Cardiac muscle cell (in vitro differentiated cells and primary cell): ENCODE data around the gene SPATA21. TPM values are rescaled to one million over a fixed set of nuclear protein-coding genes. Genes with fewer than 3 reads are reported as not detected.
"Not testable (repeated sequence)": the region's sequence is repeated elsewhere in the genome, so short reads cannot be mapped to it uniquely, and the experiment has no call there.

Experiments used
- DNase-seq, 2 donors: peaks; one replicate each; pipeline versions ENCODE4 v3.0.0 to v3.0.0-alpha.2; 2010 to 2017; ENCODE audit warnings: low read depth in 1 of 2, low spot score in 1 of 2
- H3K27ac ChIP-seq: fragments of 200-600 bp; sonication (generic); 2 replicates; pipeline ENCODE4 v1.5.1; 2016
- H3K27me3 ChIP-seq: fragments of 200-600 bp; sonication (generic); 2 replicates; pipeline ENCODE4 v1.6.0; 2016; ENCODE audit warnings: control low read depth
- H3K36me3 ChIP-seq: fragments of 200-600 bp; sonication (generic); 2 replicates; pipeline ENCODE4 v1.5.1; 2016; ENCODE audit warnings: control low read depth
- H3K4me1 ChIP-seq: fragments of 200-600 bp; sonication (generic); 2 replicates; pipeline ENCODE4 v1.8.1; 2017; ENCODE audit warnings: low read depth, mild to moderate bottlenecking, mixed run types
- H3K4me3 ChIP-seq: fragments of 200-600 bp; sonication (generic); 2 replicates; pipeline ENCODE4 v1.5.1; 2016; ENCODE audit warnings: mild to moderate bottlenecking
- H3K9me3 ChIP-seq: fragments of 200-600 bp; sonication (generic); 2 replicates; pipeline ENCODE4 v1.5.1; 2017; ENCODE audit warnings: low read depth, mild to moderate bottlenecking, control low read depth
- CTCF ChIP-seq: IDR thresholded peaks from 2 replicates; pipeline ENCODE4 v1.5.1; 2012; ENCODE audit warnings: low read depth, mild to moderate bottlenecking, low read length
- polyA plus RNA-seq: library from polyadenylated mRNA; unstranded; fragments of >200 nt; fragmentation: Nextera tagmentation; extraction: Ambion mirVana; gene quantifications from 2 replicates; pipeline ENCODE4 v1.2.1, GENCODE V29; 2016
- total RNA-seq: library from RNA; depleted of rRNA; stranded (reverse); fragments of >200 nt; gene quantifications from 2 replicates; pipeline ENCODE4 v1.2.3, GENCODE V29; 2016

Gene SPATA21
- total and polyA plus RNA-seq, 2 experiments from 2014 or later, result 0.18 TPM; not detected in 1

DNA sequence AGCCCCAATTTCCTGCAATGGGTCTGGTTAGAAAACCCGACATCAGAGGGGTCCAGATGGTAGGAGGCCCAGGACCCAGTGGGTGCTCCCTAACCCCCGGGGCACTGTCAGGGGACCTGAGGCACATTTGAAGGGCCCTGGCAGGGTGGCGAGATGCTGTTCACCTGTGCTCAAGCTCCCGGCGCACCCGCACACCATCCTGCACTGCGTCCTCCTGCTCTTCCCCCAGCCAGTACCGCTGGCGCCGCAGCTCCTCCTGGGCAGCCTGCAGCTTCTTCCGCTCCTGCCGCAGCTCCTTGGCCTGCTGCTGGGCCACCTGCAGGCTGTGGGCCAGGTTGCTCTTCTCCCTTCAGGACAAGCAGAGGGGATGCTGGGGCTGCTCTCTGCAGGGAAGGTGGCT is 40.9 kb upstream of the SPATA21 start:
- Histone ChIP-seq H3K4me1 (no peaks in the 10 kb centered on the region), H3K27me3 (no peaks in the 10 kb centered on the region), H3K9me3 (no peaks in the 10 kb centered on the region), H3K4me3 (no peak overlapping the region), H3K27ac (no peak overlapping the region), H3K36me3 (peaks cover 25% of the 10 kb centered on the region)
- DNase-seq, result no peak
- no peak for TF ChIP-seq CTCF

DNA sequence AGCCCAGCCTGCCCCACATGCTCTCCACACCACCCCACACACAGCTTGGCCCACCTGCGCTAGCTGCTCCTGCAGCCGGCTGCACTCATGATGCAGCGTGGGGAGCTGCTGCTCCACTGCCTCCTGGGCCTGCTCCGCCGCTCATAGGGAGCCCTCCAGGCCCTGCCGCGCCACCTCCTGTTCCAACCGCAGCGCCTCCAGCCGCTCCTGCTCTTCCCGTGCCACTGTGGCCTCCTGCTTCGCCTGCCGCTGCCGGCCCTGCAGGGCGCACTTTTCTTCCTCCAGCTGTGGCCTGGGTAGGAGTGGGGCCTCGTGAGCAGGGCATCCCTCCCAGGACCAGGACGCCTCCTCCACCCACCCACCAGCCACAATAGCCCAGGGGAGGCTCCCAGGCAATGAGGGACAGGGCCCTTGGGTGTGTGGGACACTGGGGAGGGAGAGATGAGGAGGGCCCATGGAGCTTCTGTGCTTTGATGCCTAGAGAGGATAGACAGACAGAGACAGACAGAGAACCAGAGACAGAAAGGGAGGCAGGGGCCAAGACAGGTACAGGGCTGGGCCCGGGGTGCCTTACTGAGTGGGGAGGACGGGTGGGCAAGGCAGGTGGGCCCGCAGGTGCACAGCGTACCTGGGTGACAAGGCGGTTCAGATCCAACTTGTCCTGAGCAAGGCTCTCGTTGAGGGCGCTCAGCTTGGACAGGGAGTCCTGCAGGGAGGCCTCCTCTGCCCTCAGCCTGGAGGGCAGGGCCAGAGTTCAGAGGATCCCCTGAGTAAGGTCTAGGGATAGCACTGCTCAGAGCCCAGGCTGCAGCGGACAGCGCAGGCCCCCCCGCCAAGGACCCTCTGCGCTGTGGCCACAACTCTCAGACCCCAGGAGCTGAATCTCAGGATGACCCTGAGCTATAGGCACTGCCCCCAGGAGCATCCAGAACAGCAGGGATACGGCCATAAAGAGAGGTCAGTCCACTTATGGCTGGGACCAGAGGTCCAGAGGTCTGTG is 38.8 kb upstream of the SPATA21 start:
- H3K36me3 ChIP-seq, result peaks cover 31% of the 10 kb centered on the region
- not testable (repeated sequence) for H3K4me1 ChIP-seq, DNase-seq, H3K4me3 ChIP-seq, H3K27me3 ChIP-seq, H3K9me3 ChIP-seq, H3K27ac ChIP-seq

GRCh38 chr1:16474891-16475290 is 37.7 kb upstream of the SPATA21 start:
- H3K27ac ChIP-seq, H3K27me3 ChIP-seq, H3K4me1 ChIP-seq, H3K9me3 ChIP-seq, H3K4me3 ChIP-seq: not testable (repeated sequence)
- peak; percentile 11 for TF ChIP-seq CTCF
- peaks cover 24% of the 10 kb centered on the region for H3K36me3 ChIP-seq
- DNase-seq, result peak in 1 of 2 donors; percentile 6

DNA sequence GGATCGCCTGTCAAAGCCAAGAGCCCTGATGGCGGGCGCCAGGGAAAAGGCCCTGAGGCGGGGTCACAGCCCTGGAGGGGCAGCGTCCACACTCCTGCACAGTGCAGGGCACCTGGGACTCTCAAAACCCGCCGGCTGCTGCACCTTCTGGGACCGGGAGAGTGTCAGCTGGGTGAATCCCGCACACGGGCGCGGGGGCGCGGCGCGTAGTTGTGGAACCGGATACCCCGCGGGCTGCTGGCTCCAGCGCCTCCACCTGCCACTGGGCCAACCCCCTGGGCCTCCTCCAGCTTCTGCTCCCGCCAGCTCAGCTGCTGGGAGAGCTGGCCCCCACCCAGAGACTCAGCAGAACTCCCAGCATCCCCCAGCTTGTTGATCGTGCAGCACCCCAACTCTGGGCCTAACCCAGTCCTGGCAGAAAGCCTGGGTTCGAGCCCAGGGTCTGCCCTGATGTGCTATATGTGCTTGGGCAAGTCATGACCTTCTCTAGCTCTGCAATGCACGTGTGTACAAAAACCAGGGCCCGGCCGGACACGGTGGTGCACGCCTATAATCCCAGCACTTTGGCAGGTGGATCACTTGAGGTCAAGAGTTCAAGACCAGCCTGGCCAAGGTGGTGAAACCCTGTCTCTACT is 37.1 kb upstream of the SPATA21 start:
- no peak overlapping the region for H3K4me3 ChIP-seq
- no peaks in the 10 kb centered on the region for H3K4me1 ChIP-seq
- DNase-seq, result no peak
- no peaks in the 10 kb centered on the region for H3K27me3 ChIP-seq
- no peak overlapping the region for H3K27ac ChIP-seq
- H3K9me3 ChIP-seq, result no peaks in the 10 kb centered on the region
- peaks cover 24% of the 10 kb centered on the region for H3K36me3 ChIP-seq
- TF ChIP-seq CTCF, result no peak

DNA sequence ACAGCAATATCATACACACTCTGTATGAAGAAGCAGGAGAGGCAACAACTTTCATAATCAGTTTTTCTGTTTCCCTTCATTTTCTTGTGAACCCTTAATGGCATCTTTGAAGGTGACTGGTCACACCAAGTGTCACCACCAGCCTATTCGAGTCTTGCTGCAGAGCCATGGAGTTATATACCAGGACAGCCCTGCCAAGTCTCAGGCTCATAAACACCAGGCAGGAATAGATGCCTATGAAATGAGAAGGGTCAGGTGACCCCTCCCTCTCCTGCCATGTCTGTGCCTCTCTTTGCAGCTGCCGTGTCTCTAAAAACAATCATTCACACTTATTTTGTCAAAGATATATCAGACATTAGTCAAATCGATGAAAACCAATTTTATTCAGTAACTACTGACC is 31.3 kb upstream of the SPATA21 start:
- Histone ChIP-seq H3K4me3 (no peak overlapping the region), H3K27me3 (no peaks in the 10 kb centered on the region), H3K36me3 (peaks cover 7% of the 10 kb centered on the region), H3K4me1 (no peaks in the 10 kb centered on the region), H3K27ac (no peak overlapping the region), H3K9me3 (no peaks in the 10 kb centered on the region)
- TF ChIP-seq CTCF, result no peak
- DNase-seq, result no peak
